GM12891 (cell line): Measurements from ENCODE around the gene BATF.

Experiments used
- DNase-seq: peaks from one replicate; pipeline ENCODE4 v3.0.0; 2011; ENCODE audit warnings: low spot score; ENCODE audit not compliant: insufficient read length
- FAIRE-seq: peaks from 2 replicates; lab custom pipeline; 2011; peaks lifted over from hg19 to GRCh38; lab: Jason Lieb, UNC
- PAX5 ChIP-seq: IDR thresholded peaks from 2 replicates; pipeline ENCODE4 v1.6.1; 2011; ENCODE audit warnings: low read length, moderate library complexity, mild to moderate bottlenecking; ENCODE audit not compliant: insufficient read depth, severe bottlenecking
- POLR2A ChIP-seq: IDR thresholded peaks from 2 replicates; pipeline ENCODE4 v1.6.1; 2011; ENCODE audit warnings: low read depth, low read length, control low read depth
- POLR2AphosphoS5 ChIP-seq: IDR thresholded peaks from 2 replicates; pipeline ENCODE4 v1.6.1; 2011; ENCODE audit warnings: low read depth, low read length, control low read depth
- POU2F2 ChIP-seq: IDR thresholded peaks from 2 replicates; pipeline ENCODE4 v1.6.1; 2011; ENCODE audit warnings: low read depth, mild to moderate bottlenecking, control low read depth, low read length, moderate library complexity
- SPI1 ChIP-seq: IDR thresholded peaks from 2 replicates; pipeline ENCODE4 v1.6.1; 2011; ENCODE audit warnings: low read depth, low read length, control low read depth
- TAF1 ChIP-seq: IDR thresholded peaks from 2 replicates; pipeline ENCODE4 v1.6.1; 2011; ENCODE audit warnings: low read depth, low read length, control low read depth

BATF gene

GRCh38 chr14:75591331-75591946, 69.2 kb downstream of the BATF start:
- TF ChIP-seq POU2F2 (no peak), PAX5 (no peak), POLR2A (no peak), SPI1 (no peak), TAF1 (no peak), POLR2AphosphoS5 (no peak)
- DNase-seq: no peak
- FAIRE-seq: no peak

GRCh38 chr14:75591987-75592575, 69.8 kb downstream of the BATF start:
- no peak for TF ChIP-seq TAF1
- no peak for TF ChIP-seq PAX5
- TF ChIP-seq POLR2AphosphoS5: no peak
- no peak for TF ChIP-seq POLR2A
- TF ChIP-seq POU2F2: no peak
- TF ChIP-seq SPI1: no peak
- FAIRE-seq (no peak), DNase-seq (no peak)

GRCh38 chr14:75595226-75595625, 73.0 kb downstream of the BATF start:
- DNase-seq (no peak), FAIRE-seq (no peak)
- TF ChIP-seq POLR2AphosphoS5 (no peak), POLR2A (no peak), TAF1 (no peak), POU2F2 (no peak), SPI1 (no peak), PAX5 (no peak)
